Astrocyte (in vitro differentiated cells and primary cell): ENCODE data around the gene SLAMF8. TPM values are rescaled to one million over a fixed set of nuclear protein-coding genes. Genes with fewer than 3 reads are reported as not detected.

ENCODE experiments used
- DNase-seq: peaks from one replicate; pipeline ENCODE4 v3.0.0-alpha.2; 2010; ENCODE audit warnings: low read depth
- FAIRE-seq: peaks from 2 replicates; lab custom pipeline; 2011; peaks lifted over from hg19 to GRCh38; lab: Jason Lieb, UNC
- H2AFZ ChIP-seq: 2 replicates; pipeline ENCODE4 v1.6.0; 2012; ENCODE audit warnings: low read depth, low read length, inconsistent platforms
- H3K27ac ChIP-seq: 2 replicates; pipeline ENCODE4 v1.5.1; 2011; ENCODE audit warnings: low read depth, low read length, inconsistent platforms
- H3K27me3 ChIP-seq: 2 replicates; pipeline ENCODE4 v1.6.0; 2011; ENCODE audit warnings: low read length, inconsistent platforms; ENCODE audit not compliant: insufficient read depth
- H3K36me3 ChIP-seq: 2 replicates; pipeline ENCODE4 v1.5.1; 2011; ENCODE audit warnings: low read length, inconsistent platforms; ENCODE audit not compliant: insufficient read depth
- H3K4me1 ChIP-seq: 2 replicates; pipeline ENCODE4 v1.5.1; 2011; ENCODE audit warnings: low read length, inconsistent platforms; ENCODE audit not compliant: insufficient read depth
- H3K4me2 ChIP-seq: 2 replicates; pipeline ENCODE4 v1.6.0; 2012; ENCODE audit warnings: low read length, inconsistent platforms
- H3K4me3 ChIP-seq: 2 replicates; pipeline ENCODE4 v1.5.1; 2011; ENCODE audit warnings: low read depth, mild to moderate bottlenecking, low read length, inconsistent platforms; ENCODE audit not compliant: insufficient read depth
- H3K79me2 ChIP-seq: 2 replicates; pipeline ENCODE4 v1.6.0; 2012; ENCODE audit warnings: mild to moderate bottlenecking, low read length, inconsistent platforms; ENCODE audit not compliant: insufficient read depth
- H3K9ac ChIP-seq: 2 replicates; pipeline ENCODE4 v1.6.0; 2012; ENCODE audit warnings: mild to moderate bottlenecking, low read length, inconsistent platforms
- H3K9me3 ChIP-seq: 2 replicates; pipeline ENCODE4 v1.5.1; 2012; ENCODE audit warnings: low read depth, mild to moderate bottlenecking, low read length, inconsistent platforms; ENCODE audit not compliant: insufficient read depth
- H4K20me1 ChIP-seq: 2 replicates; pipeline ENCODE4 v1.6.0; 2012; ENCODE audit warnings: low read length, inconsistent platforms; ENCODE audit not compliant: insufficient read depth
- H3K27ac Mint-ChIP-seq: one replicate; pipeline ENCODE4 v1.8.0; 2021; ENCODE audit warnings: mild to moderate bottlenecking, mixed read lengths; ENCODE audit not compliant: unreplicated experiment
- H3K27me3 Mint-ChIP-seq: one replicate; pipeline ENCODE4 v1.8.0; 2021; ENCODE audit warnings: low read depth, mixed read lengths; ENCODE audit not compliant: unreplicated experiment
- H3K36me3 Mint-ChIP-seq: one replicate; pipeline ENCODE4 v1.8.0; 2021; ENCODE audit warnings: low read depth, mixed read lengths; ENCODE audit not compliant: unreplicated experiment
- H3K4me1 Mint-ChIP-seq: one replicate; pipeline ENCODE4 v1.8.0; 2021; ENCODE audit warnings: low read depth, mixed read lengths; ENCODE audit not compliant: unreplicated experiment
- H3K4me3 Mint-ChIP-seq: one replicate; pipeline ENCODE4 v1.8.0; 2021; ENCODE audit warnings: mild to moderate bottlenecking, moderate library complexity, mixed read lengths; ENCODE audit not compliant: unreplicated experiment
- H3K9me3 Mint-ChIP-seq: one replicate; pipeline ENCODE4 v1.8.0; 2021; ENCODE audit warnings: mild to moderate bottlenecking, mixed read lengths; ENCODE audit not compliant: unreplicated experiment
- CTCF ChIP-seq: IDR thresholded peaks from 2 replicates; pipeline ENCODE4 v1.5.1; 2011; ENCODE audit warnings: low read depth, mild to moderate bottlenecking, inconsistent platforms, low read length, moderate library complexity; ENCODE audit not compliant: insufficient read depth
- EZH2 ChIP-seq: IDR thresholded peaks from 2 replicates; pipeline ENCODE4 v1.6.1; 2012; ENCODE audit warnings: mild to moderate bottlenecking, low read length, inconsistent platforms; ENCODE audit not compliant: insufficient read depth
- total RNA-seq: library from RNA; stranded (reverse); gene quantifications from 2 replicates; pipeline ENCODE4 v1.2.1, GENCODE V29; 2021

SLAMF8 gene
- total RNA-seq, 1 donor from 2014 or later: 1.7 TPM

- Mint-ChIP-seq H3K9me3 (peaks cover 9% of the 10 kb centered on the region), H3K27me3 (peaks cover 8% of the 10 kb centered on the region), H3K27ac (peak overlapping the region; percentile 36), H3K4me1 (peaks cover 36% of the 10 kb centered on the region), H3K4me3 (no peak overlapping the region), H3K36me3 (peaks cover 3% of the 10 kb centered on the region)
- DNase-seq: no peak
- peaks cover 18% of the 10 kb centered on the region for H3K4me1 ChIP-seq
- no peak for FAIRE-seq
- no peaks in the 10 kb centered on the region for H3K36me3 ChIP-seq
- H3K4me3 ChIP-seq: no peak overlapping the region
- H3K4me2 ChIP-seq: no peak overlapping the region
- no peaks in the 10 kb centered on the region for H3K79me2 ChIP-seq
- no peak overlapping the region for H2AFZ ChIP-seq
- no peaks in the 10 kb centered on the region for H4K20me1 ChIP-seq
- TF ChIP-seq CTCF (no peak), EZH2 (no peak)
- no peaks in the 10 kb centered on the region for H3K9me3 ChIP-seq
- H3K27ac ChIP-seq: no peak overlapping the region
- no peak overlapping the region for H3K9ac ChIP-seq
- no peaks in the 10 kb centered on the region for H3K27me3 ChIP-seq
Observed at GRCh38 chr1:159847231-159847630, 20.6 kb downstream of the SLAMF8 start.

GRCh38 chr1:159848326-159848725, 21.7 kb downstream of the SLAMF8 start:
- H3K4me2 ChIP-seq: no peak overlapping the region
- no peak for TF ChIP-seq CTCF
- no peak for TF ChIP-seq EZH2
- no peaks in the 10 kb centered on the region for H3K27me3 ChIP-seq
- DNase-seq (no peak), FAIRE-seq (no peak)
- Mint-ChIP-seq H3K4me3 (peak overlapping the region; percentile 14), H3K36me3 (peaks cover 3% of the 10 kb centered on the region), H3K27ac (no peak overlapping the region), H3K9me3 (peaks cover 9% of the 10 kb centered on the region), H3K27me3 (peaks cover 8% of the 10 kb centered on the region), H3K4me1 (peaks cover 40% of the 10 kb centered on the region)
- H3K9me3 ChIP-seq: no peaks in the 10 kb centered on the region
- no peaks in the 10 kb centered on the region for H4K20me1 ChIP-seq
- peak overlapping the region; percentile 90 for H3K27ac ChIP-seq
- no peak overlapping the region for H2AFZ ChIP-seq
- H3K36me3 ChIP-seq: no peaks in the 10 kb centered on the region
- no peak overlapping the region for H3K4me3 ChIP-seq
- no peak overlapping the region for H3K9ac ChIP-seq
- H3K79me2 ChIP-seq: no peaks in the 10 kb centered on the region
- H3K4me1 ChIP-seq: peaks cover 22% of the 10 kb centered on the region

GRCh38 chr1:159849626-159850366, 23.1 kb downstream of the SLAMF8 start:
- TF ChIP-seq EZH2 (no peak), CTCF (no peak)
- peaks cover 2% of the 10 kb centered on the region for H3K27me3 Mint-ChIP-seq
- Histone ChIP-seq H3K27ac (peak overlapping the region; percentile 90), H3K27me3 (no peaks in the 10 kb centered on the region), H3K4me1 (peaks cover 33% of the 10 kb centered on the region), H3K9ac (peak overlapping the region; percentile 53), H3K4me3 (peak overlapping the region; percentile 26), H3K9me3 (no peaks in the 10 kb centered on the region), H3K4me2 (peak overlapping the region; percentile 72), H4K20me1 (no peaks in the 10 kb centered on the region), H3K79me2 (no peaks in the 10 kb centered on the region), H2AFZ (peak overlapping the region; percentile 21), H3K36me3 (no peaks in the 10 kb centered on the region)
- FAIRE-seq: peak; percentile 60
- H3K36me3 Mint-ChIP-seq: peaks cover 3% of the 10 kb centered on the region
- peaks cover 3% of the 10 kb centered on the region for H3K9me3 Mint-ChIP-seq
- peak overlapping the region; percentile 97 for H3K27ac Mint-ChIP-seq
- H3K4me1 Mint-ChIP-seq: peaks cover 45% of the 10 kb centered on the region
- no peak overlapping the region for H3K4me3 Mint-ChIP-seq
- no peak for DNase-seq
